Urinary bladder (tissue), 4 donors: ENCODE results near the gene RNF207. TPM values are rescaled to one million over a fixed set of nuclear protein-coding genes. Genes with fewer than 3 reads are reported as not detected.
A peak's percentile ranks its signal among the peaks of the same experiment; 100 is the strongest.

Experiments used
- DNase-seq: peaks from one replicate; pipeline ENCODE4 v3.0.0-alpha.2; 2015; ENCODE audit errors: extremely low spot score
- H3K27ac ChIP-seq: one replicate; pipeline ENCODE4 v1.5.1; 2013; ENCODE audit warnings: low read depth, mild to moderate bottlenecking, moderate library complexity
- H3K36me3 ChIP-seq: one replicate; pipeline ENCODE4 v1.6.1; 2013; ENCODE audit warnings: mild to moderate bottlenecking, moderate library complexity; ENCODE audit not compliant: insufficient read depth
- H3K4me1 ChIP-seq: one replicate; pipeline ENCODE4 v1.6.1; 2013; ENCODE audit warnings: mild to moderate bottlenecking, moderate library complexity; ENCODE audit not compliant: insufficient read depth
- H3K4me3 ChIP-seq: one replicate; pipeline ENCODE4 v1.5.1; 2013; ENCODE audit warnings: low read depth, low read length
- WGBS: extraction: QIAGEN DNeasy Blood & Tissue Kit; methylation state at CpG from one replicate; pipeline ENCODE4 v1.1.7; 2013; 5-methylcytosine and 5-hydroxymethylcytosine counted together
- polyA plus RNA-seq: library from polyadenylated mRNA; stranded (reverse); fragments of 200-250 nt; gene quantifications from one replicate; pipeline ENCODE4 v1.2.3, GENCODE V29; 2013
- total RNA-seq: library from RNA; depleted of rRNA; stranded (reverse); fragments of >200 nt; gene quantifications from one replicate; pipeline ENCODE4 v1.2.3, GENCODE V29; 2014
- donor health status: healthy with polysubstance abuse.
- donor health status: healthy.

Gene RNF207
- total and polyA plus RNA-seq, 2 donors: 12.8 to 14.1 TPM

GRCh38 chr1:6248161-6248776, 42.4 kb downstream of the RNF207 start:
- H3K4me3 ChIP-seq: no peak overlapping the region
- no peak for DNase-seq
- H3K27ac ChIP-seq: no peak overlapping the region
- no peaks in the 10 kb centered on the region for H3K36me3 ChIP-seq
- no peaks in the 10 kb centered on the region for H3K4me1 ChIP-seq
- 67% methylated on average over 14 of the region's 14 CpGs for WGBS

GRCh38 chr1:6248932-6249738, 43.2 kb downstream of the RNF207 start:
- 5% methylated on average over 95 of the region's 96 CpGs for WGBS
- no peak for DNase-seq

GRCh38 chr1:6249739-6250689, 44.1 kb downstream of the RNF207 start:
- H3K4me3 ChIP-seq: no peak overlapping the region
- H3K27ac ChIP-seq: no peak overlapping the region
- H3K36me3 ChIP-seq: no peaks in the 10 kb centered on the region
- WGBS: 22% methylated on average over 71 of the region's 71 CpGs
- DNase-seq: no peak
- H3K4me1 ChIP-seq: no peaks in the 10 kb centered on the region

More at GRCh38 chr1:6248932-6249738, 43.2 kb downstream of the RNF207 start:
- Histone ChIP-seq H3K36me3 (no peaks in the 10 kb centered on the region), H3K27ac (no peak overlapping the region), H3K4me1 (no peaks in the 10 kb centered on the region), H3K4me3 (peak overlapping the region; percentile 12)

- Histone ChIP-seq H3K36me3 (no peaks in the 10 kb centered on the region), H3K4me3 (no peak overlapping the region), H3K27ac (no peak overlapping the region), H3K4me1 (no peaks in the 10 kb centered on the region)
- DNase-seq: no peak
- 88% methylated on average over 19 of the region's 19 CpGs for WGBS
Observed at GRCh38 chr1:6251233-6251632, 45.3 kb downstream of the RNF207 start.

- no peak for DNase-seq
- Histone ChIP-seq H3K36me3 (no peaks in the 10 kb centered on the region), H3K4me3 (no peak overlapping the region), H3K4me1 (no peaks in the 10 kb centered on the region), H3K27ac (no peak overlapping the region)
- WGBS: 86% methylated on average over 15 of the region's 15 CpGs
Observed at GRCh38 chr1:6251681-6252373, 45.9 kb downstream of the RNF207 start.

- Histone ChIP-seq H3K27ac (no peak overlapping the region), H3K36me3 (no peaks in the 10 kb centered on the region), H3K4me3 (no peak overlapping the region), H3K4me1 (no peaks in the 10 kb centered on the region)
- no peak for DNase-seq
- 89% methylated on average over 4 of the region's 4 CpGs for WGBS
Observed at GRCh38 chr1:6252374-6252710, 46.4 kb downstream of the RNF207 start.

GRCh38 chr1:6253380-6253779, 47.5 kb downstream of the RNF207 start:
- no peak overlapping the region for H3K4me3 ChIP-seq
- H3K36me3 ChIP-seq: no peaks in the 10 kb centered on the region
- WGBS: 96% methylated on average over 9 of the region's 9 CpGs
- H3K4me1 ChIP-seq: no peaks in the 10 kb centered on the region
- no peak overlapping the region for H3K27ac ChIP-seq
- DNase-seq: no peak

GRCh38 chr1:6254691-6255090, 48.8 kb downstream of the RNF207 start:
- WGBS: 93% methylated on average over 16 of the region's 16 CpGs
- Histone ChIP-seq H3K4me3 (no peak overlapping the region), H3K27ac (no peak overlapping the region), H3K4me1 (no peaks in the 10 kb centered on the region), H3K36me3 (no peaks in the 10 kb centered on the region)
- DNase-seq: no peak

- WGBS: 86% methylated on average over 13 of the region's 13 CpGs
- Histone ChIP-seq H3K36me3 (no peaks in the 10 kb centered on the region), H3K4me1 (no peaks in the 10 kb centered on the region), H3K27ac (no peak overlapping the region), H3K4me3 (no peak overlapping the region)
- DNase-seq: no peak
Observed at GRCh38 chr1:6256645-6257044, 50.7 kb downstream of the RNF207 start.

GRCh38 chr1:6257541-6258069, 51.7 kb downstream of the RNF207 start:
- Histone ChIP-seq H3K36me3 (no peaks in the 10 kb centered on the region), H3K4me1 (no peaks in the 10 kb centered on the region), H3K4me3 (no peak overlapping the region), H3K27ac (no peak overlapping the region)
- DNase-seq: no peak
- 91% methylated on average over 8 of the region's 8 CpGs for WGBS

GRCh38 chr1:6258675-6259074, 52.8 kb downstream of the RNF207 start:
- 77% methylated on average over 10 of the region's 10 CpGs for WGBS
- H3K4me1 ChIP-seq: no peaks in the 10 kb centered on the region
- no peak overlapping the region for H3K27ac ChIP-seq
- no peak overlapping the region for H3K4me3 ChIP-seq
- DNase-seq: no peak
- no peaks in the 10 kb centered on the region for H3K36me3 ChIP-seq

- DNase-seq: no peak
- Histone ChIP-seq H3K4me3 (peak overlapping the region; percentile 57), H3K36me3 (no peaks in the 10 kb centered on the region), H3K27ac (no peak overlapping the region), H3K4me1 (no peaks in the 10 kb centered on the region)
- 10% methylated on average over 46 of the region's 46 CpGs for WGBS
Observed at GRCh38 chr1:6259491-6260362, 53.8 kb downstream of the RNF207 start.
